NB4 (cell line): ENCODE measurements around the gene POLR1B.

ENCODE experiments used
- DNase-seq: peaks from one replicate; pipeline ENCODE4 v3.0.0; 2010; ENCODE audit warnings: low read depth
- H3K4me3 ChIP-seq: one replicate; pipeline ENCODE4 v1.5.1; 2011; ENCODE audit warnings: mild to moderate bottlenecking, low read depth, low read length, moderate library complexity
- CTCF ChIP-seq: IDR thresholded peaks from one replicate; pipeline ENCODE4 v1.5.1; 2012; ENCODE audit warnings: low read depth, low read length
- MAX ChIP-seq: IDR thresholded peaks from 2 replicates; pipeline ENCODE4 v1.6.1; 2011; ENCODE audit warnings: low read depth, low read length
- MYC ChIP-seq: IDR thresholded peaks from 2 replicates; pipeline ENCODE4 v1.6.1; 2011; ENCODE audit warnings: low read depth, low read length
- POLR2A ChIP-seq: IDR thresholded peaks from 2 replicates; pipeline ENCODE4 v1.6.1; 2011; ENCODE audit warnings: mild to moderate bottlenecking; ENCODE audit not compliant: insufficient read length; ENCODE audit errors: extremely low read depth

Gene POLR1B

GRCh38 chr2:112584134-112584890 is 42.0 kb downstream of the POLR1B start, which contains the start of gene CHCHD5:
Gene CHCHD5 (plus strand): TSS chr2:112584609. CDS start chr2:112584648, 39 bp downstream.
- peak; percentile 99 for DNase-seq
- TF ChIP-seq POLR2A, result peak; percentile 46
- TF ChIP-seq MAX, result peak; percentile 59
- peak; percentile 64; the same call in 1 of the 2 replicates for TF ChIP-seq MYC
- no peak for TF ChIP-seq CTCF
- peak within 1 kb of the TSS; percentile 69 for H3K4me3 ChIP-seq

GRCh38 chr2:112584891-112585250 is 42.6 kb downstream of the POLR1B start:
- no peak for DNase-seq
- TF ChIP-seq POLR2A (no peak), CTCF (no peak), MYC (no peak), MAX (no peak)
- peak overlapping the region; percentile 69 for H3K4me3 ChIP-seq

- DNase-seq, result no peak
- TF ChIP-seq MYC (no peak), MAX (no peak), CTCF (no peak), POLR2A (no peak)
- H3K4me3 ChIP-seq, result peak overlapping the region; percentile 69
These were observed 43.1 kb downstream of the POLR1B start for GRCh38 chr2:112585400-112585799.

DNA sequence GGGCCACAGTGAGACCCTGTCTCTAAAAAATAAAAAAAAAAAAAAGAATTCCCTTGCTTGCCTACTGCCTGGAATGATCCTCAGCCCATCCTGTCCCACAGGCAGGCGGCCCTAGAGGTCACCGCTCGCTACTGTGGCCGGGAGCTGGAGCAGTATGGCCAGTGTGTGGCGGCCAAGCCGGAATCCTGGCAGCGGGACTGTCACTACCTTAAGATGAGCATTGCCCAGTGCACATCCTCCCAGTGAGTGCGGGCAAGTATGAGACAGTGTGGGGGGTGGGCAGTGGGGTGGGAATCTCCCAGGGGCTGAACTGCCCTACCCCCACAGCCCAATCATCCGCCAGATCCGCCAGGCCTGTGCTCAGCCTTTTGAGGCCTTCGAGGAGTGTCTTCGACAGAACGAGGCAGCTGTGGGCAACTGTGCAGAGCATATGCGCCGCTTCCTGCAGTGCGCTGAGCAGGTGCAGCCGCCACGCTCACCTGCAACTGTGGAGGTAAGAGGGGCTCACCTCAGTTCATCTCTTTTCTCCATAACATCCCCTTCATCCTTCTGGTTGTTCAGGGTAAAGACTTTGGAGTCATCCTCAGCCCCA is 43.7 kb downstream of the POLR1B start:
- H3K4me3 ChIP-seq, result no peak overlapping the region
- no peak for DNase-seq
- no peak for TF ChIP-seq MYC
- no peak for TF ChIP-seq CTCF
- TF ChIP-seq POLR2A, result no peak
- no peak for TF ChIP-seq MAX

- TF ChIP-seq MAX, result no peak
- no peak for TF ChIP-seq CTCF
- no peak for TF ChIP-seq MYC
- no peak for TF ChIP-seq POLR2A
- H3K4me3 ChIP-seq, result no peak overlapping the region
- DNase-seq, result peak; percentile 44
These were observed 46.4 kb downstream of the POLR1B start for GRCh38 chr2:112588611-112589045.
